ENCODE data around the gene DNAH6. TPM values are rescaled to one million over a fixed set of nuclear protein-coding genes. Genes with fewer than 3 reads are reported as not detected.

Gene DNAH6
- total and polyA plus RNA-seq, 2 of the 8 experiments (the other 6 are each of a cell fraction or from before 2014, with no cell fraction given): 0.06 to 0.43 TPM

DNA sequence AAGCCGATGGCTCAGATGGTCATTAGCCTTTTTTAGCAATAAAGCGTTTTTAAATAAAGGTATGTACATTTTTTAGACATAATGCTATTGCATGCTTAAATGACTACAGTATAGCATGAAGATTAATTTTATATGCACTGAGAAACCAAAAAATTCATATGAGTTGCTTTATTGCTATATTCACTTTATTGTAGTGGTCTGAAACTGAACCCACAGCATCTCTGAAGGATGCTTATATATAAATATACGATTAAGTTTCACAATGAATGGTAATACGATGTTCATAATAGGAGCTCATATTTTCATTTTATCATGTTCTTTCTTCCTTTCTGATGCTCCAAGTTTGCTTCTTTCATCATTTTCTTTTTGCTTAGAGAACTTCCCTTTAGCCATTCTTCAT is 132.8 kb downstream of the DNAH6 start:
- TF ChIP-seq MAFK (IDR thresholded peaks at IDR 0.05; ENCODE audit: low read depth, low read length) (no peak), RAD21 (IDR thresholded peaks at IDR 0.05 in 1 of 2, conservative IDR thresholded peaks at IDR 0.05 in 1 of 2; ENCODE audit: low read depth in 2 of 2, low read length in 2 of 2) (no peak), PHF8 (conservative IDR thresholded peaks at IDR 0.05; ENCODE audit: low read depth, low read length) (no peak), SRF (IDR thresholded peaks at IDR 0.05; ENCODE audit: low read depth, low read length) (no peak), EP300 (IDR thresholded peaks at IDR 0.05; ENCODE audit: borderline replicate concordance in 1 of 2, low read depth in 2 of 2, low read length in 2 of 2) (no peak), SUZ12 (IDR thresholded peaks at IDR 0.05; ENCODE audit: low read length) (no peak), ASH2L (IDR thresholded peaks at IDR 0.05; ENCODE audit: low read length) (no peak), TEAD4 (IDR thresholded peaks at IDR 0.05; ENCODE audit: low read depth, low read length) (no peak), POU5F1 (IDR thresholded peaks at IDR 0.05; ENCODE audit: low read depth, low read length) (no peak), KDM5A (IDR thresholded peaks at IDR 0.05; ENCODE audit: low read length) (no peak), HDAC6 (IDR thresholded peaks at IDR 0.05; ENCODE audit: low read depth, low read length) (no peak)
- TF ChIP-seq, protein P1, sequence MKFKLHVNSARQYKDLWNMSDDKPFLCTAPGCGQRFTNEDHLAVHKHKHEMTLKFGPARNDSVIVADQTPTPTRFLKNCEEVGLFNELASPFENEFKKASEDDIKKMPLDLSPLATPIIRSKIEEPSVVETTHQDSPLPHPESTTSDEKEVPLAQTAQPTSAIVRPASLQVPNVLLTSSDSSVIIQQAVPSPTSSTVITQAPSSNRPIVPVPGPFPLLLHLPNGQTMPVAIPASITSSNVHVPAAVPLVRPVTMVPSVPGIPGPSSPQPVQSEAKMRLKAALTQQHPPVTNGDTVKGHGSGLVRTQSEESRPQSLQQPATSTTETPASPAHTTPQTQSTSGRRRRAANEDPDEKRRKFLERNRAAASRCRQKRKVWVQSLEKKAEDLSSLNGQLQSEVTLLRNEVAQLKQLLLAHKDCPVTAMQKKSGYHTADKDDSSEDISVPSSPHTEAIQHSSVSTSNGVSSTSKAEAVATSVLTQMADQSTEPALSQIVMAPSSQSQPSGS (IDR thresholded peaks at IDR 0.05; ENCODE audit: low read length): no peak
- no peak overlapping the region for H2AFZ ChIP-seq (ENCODE audit: low read length)
- H3K36me3 ChIP-seq (ENCODE audit: control insufficient read depth in 2 of 4, insufficient read depth in 4 of 4, low read length in 3 of 4): no peaks in the 10 kb centered on the region
- no peaks in the 10 kb centered on the region for H3K9me3 ChIP-seq (ENCODE audit: insufficient read depth in 2 of 2, low read depth in 1 of 2, low read length in 1 of 2)
- H3K27ac ChIP-seq (ENCODE audit: low read depth, low read length): no peak overlapping the region
- H3K4ac ChIP-seq (replicated peaks; ENCODE audit: insufficient read length, low read depth, low read length): no peak overlapping the region
- H3K4me2 ChIP-seq (ENCODE audit: insufficient read depth in 1 of 2, low read depth in 2 of 2, low read length in 2 of 2): no peak overlapping the region
- no peak overlapping the region for H2BK120ac ChIP-seq (replicated peaks; ENCODE audit: low read depth, low read length)
- no peak overlapping the region for H2BK12ac ChIP-seq (ENCODE audit: low read depth, low read length)
- H3K4me1 ChIP-seq (replicated peaks in 1 of 4; ENCODE audit: control insufficient read depth in 3 of 4, insufficient read depth in 4 of 4, low read length in 3 of 4): no peaks in the 10 kb centered on the region
- H3K18ac ChIP-seq (ENCODE audit: extremely low read depth, low read length): no peak overlapping the region
- H3K23ac ChIP-seq (ENCODE audit: insufficient read length): no peak overlapping the region
- H3K4me3 ChIP-seq (ENCODE audit: extremely low read depth in 1 of 4, insufficient read depth in 2 of 4, low read depth in 3 of 4, low read length in 4 of 4): no peak overlapping the region
- POLR2A ChIA-PET (ENCODE audit: partially characterized antibody): no interaction called here
- H2BK5ac ChIP-seq (ENCODE audit: low read depth, low read length): no peak overlapping the region
- H3K56ac ChIP-seq (replicated peaks; ENCODE audit: insufficient read length, low read depth, low read length): no peak overlapping the region
- H4K91ac ChIP-seq (replicated peaks; ENCODE audit: insufficient read length, low read length): no peak overlapping the region
- no peak overlapping the region for H2BK15ac ChIP-seq (ENCODE audit: low read length)
- H4K5ac ChIP-seq (ENCODE audit: insufficient read length, low read depth, low read length): no peak overlapping the region
- no peaks in the 10 kb centered on the region for H3K79me2 ChIP-seq (ENCODE audit: control insufficient read depth in 1 of 2, insufficient read depth in 2 of 2, low read length in 2 of 2)
- H3K23me2 ChIP-seq (ENCODE audit: low read depth, low read length): no peaks in the 10 kb centered on the region
- H3K14ac ChIP-seq (ENCODE audit: insufficient read length): no peak overlapping the region
- FAIRE-seq (no peak), DNase-seq (ENCODE audit: low read depth in 1 of 2, low spot score in 2 of 2) (no peak)
- CTCF ChIA-PET (ENCODE audit: partially characterized antibody): interaction anchor here (1.2 kb wide), 1 partner anchor 193 kb away, joined by 3 read pairs; no protein-coding TSS in a partner anchor
- H4K20me1 ChIP-seq (replicated peaks in 1 of 2; ENCODE audit: control insufficient read depth in 1 of 2, insufficient read depth in 2 of 2, low read length in 2 of 2): no peaks in the 10 kb centered on the region
- no peak overlapping the region for H2BK20ac ChIP-seq (ENCODE audit: low read length)
- peaks cover 0 to 2% (median 0%) of the 10 kb centered on the region in 4 experiments; a peak in 1 of 7 replicates for H3K27me3 ChIP-seq (replicated peaks in 1 of 4; ENCODE audit: control insufficient read depth in 3 of 4, extremely low read depth in 1 of 4, insufficient read depth in 3 of 4, low read length in 3 of 4)
- no peak overlapping the region for H4K8ac ChIP-seq (ENCODE audit: extremely low read depth, insufficient read depth, low read length)
- no peaks in the 10 kb centered on the region for H3K79me1 ChIP-seq (ENCODE audit: low read depth, low read length)
- 86% methylated on average over 4 of the region's 4 CpGs; no CpG with 5 or more reads in 1 of the 2 experiments for WGBS, 2 experiments (ENCODE audit: extremely low coverage in 1 of 2, insufficient coverage in 1 of 2, insufficient read length in 1 of 2, insufficient replicate concordance in 2 of 2, low coverage in 1 of 2, low lambda C conversion rate in 2 of 2, missing lambda C conversion rate in 1 of 2)
- H3K9ac ChIP-seq (replicated peaks in 1 of 4; ENCODE audit: extremely low read depth in 1 of 4, low read depth in 3 of 4, low read length in 3 of 4): no peak overlapping the region
- H2AK5ac ChIP-seq (ENCODE audit: low read depth, low read length): no peak overlapping the region
